ENCODE measurements around the gene ADTRP.

ADTRP gene

GRCh38 chr6:11778648-11779328 lies at the start of gene ADTRP:
ADTRP (minus strand) TSS chr6:11778803; CDS start chr6:11778759, 44 bp downstream.
- DNase-seq: no peak

GRCh38 chr6:11826779-11827178 lies 48.2 kb upstream of the ADTRP start:
- no peak for DNase-seq

GRCh38 chr6:11824986-11825385 lies 46.4 kb upstream of the ADTRP start:
- no peak for DNase-seq

GRCh38 chr6:11822346-11822745 lies 43.7 kb upstream of the ADTRP start:
- no peak for DNase-seq

GRCh38 chr6:11821781-11822180 lies 43.2 kb upstream of the ADTRP start:
- DNase-seq: no peak

GRCh38 chr6:11820821-11821220 lies 42.2 kb upstream of the ADTRP start:
- no peak for DNase-seq

- DNase-seq: no peak
These were observed 40.9 kb upstream of the ADTRP start for GRCh38 chr6:11819486-11819885.

GRCh38 chr6:11815231-11815630 lies 36.6 kb upstream of the ADTRP start:
- DNase-seq: no peak

- no peak for DNase-seq
These were observed 36.2 kb upstream of the ADTRP start for GRCh38 chr6:11814819-11815218.

- DNase-seq: no peak
These were observed 35.5 kb upstream of the ADTRP start for GRCh38 chr6:11814106-11814505.

- no peak for DNase-seq
These were observed 35.0 kb upstream of the ADTRP start for GRCh38 chr6:11813606-11814005.

- DNase-seq: no peak
These were observed 34.3 kb upstream of the ADTRP start for GRCh38 chr6:11812951-11813350.

- no peak for DNase-seq
These were observed 33.8 kb upstream of the ADTRP start for GRCh38 chr6:11812439-11812838.

- no peak for DNase-seq
These were observed 33.2 kb upstream of the ADTRP start for GRCh38 chr6:11811644-11812264.

- no peak for DNase-seq
These were observed 32.4 kb upstream of the ADTRP start for GRCh38 chr6:11810854-11811643.

- no peak for DNase-seq
These were observed 31.5 kb upstream of the ADTRP start for GRCh38 chr6:11810039-11810541.

GRCh38 chr6:11808054-11808453 lies 29.5 kb upstream of the ADTRP start:
- DNase-seq: no peak

- no peak for DNase-seq
These were observed 28.1 kb upstream of the ADTRP start for GRCh38 chr6:11806561-11807317.

- no peak for DNase-seq
These were observed 26.9 kb upstream of the ADTRP start for GRCh38 chr6:11805259-11806053.

GRCh38 chr6:11804701-11805100 lies 26.1 kb upstream of the ADTRP start:
- no peak for DNase-seq

- no peak for DNase-seq
These were observed 25.5 kb upstream of the ADTRP start for GRCh38 chr6:11804135-11804534.

GRCh38 chr6:11803591-11803971 lies 25.0 kb upstream of the ADTRP start:
- no peak for DNase-seq

Data from KG1 (cell line).